Ishikawa (cell line): ENCODE measurements around the gene SACS.

ENCODE experiments used
- CEBPB ChIP-seq: IDR thresholded peaks from 2 replicates; pipeline ENCODE4 v1.6.1; 2012
- CREB1 ChIP-seq: IDR thresholded peaks from 2 replicates; pipeline ENCODE4 v1.6.1; 2012; ENCODE audit warnings: low read depth
- EGR1 ChIP-seq: IDR thresholded peaks from 2 replicates; pipeline ENCODE4 v1.6.1; 2012
- EP300 ChIP-seq: IDR thresholded peaks from 2 replicates; pipeline ENCODE4 v1.6.1; 2012; ENCODE audit warnings: borderline replicate concordance
- FOXM1 ChIP-seq: IDR thresholded peaks from 2 replicates; pipeline ENCODE4 v1.6.1; 2012; ENCODE audit warnings: low read depth, borderline replicate concordance
- MAX ChIP-seq: IDR thresholded peaks from 2 replicates; pipeline ENCODE4 v1.6.1; 2012
- NFIC ChIP-seq: IDR thresholded peaks from 2 replicates; pipeline ENCODE4 v1.6.1; 2012
- RAD21 ChIP-seq: IDR thresholded peaks from 2 replicates; pipeline ENCODE4 v1.6.1; 2012; ENCODE audit warnings: low read depth
- REST ChIP-seq: IDR thresholded peaks from 2 replicates; pipeline ENCODE4 v1.6.1; 2012; ENCODE audit warnings: low read depth, mild to moderate bottlenecking
- TAF1 ChIP-seq: IDR thresholded peaks from 2 replicates; pipeline ENCODE4 v1.6.1; 2012; ENCODE audit warnings: low read depth, mild to moderate bottlenecking
- TCF12 ChIP-seq: IDR thresholded peaks from 2 replicates; pipeline ENCODE4 v1.6.1; 2012; ENCODE audit warnings: low read depth
- TEAD4 ChIP-seq: IDR thresholded peaks from 2 replicates; pipeline ENCODE4 v1.6.1; 2012
- USF1 ChIP-seq: IDR thresholded peaks from 2 replicates; pipeline ENCODE4 v1.6.1; 2012
- YY1 ChIP-seq: IDR thresholded peaks from 2 replicates; pipeline ENCODE4 v1.6.1; 2012; ENCODE audit warnings: low read depth
- ZBTB7A ChIP-seq: IDR thresholded peaks from 2 replicates; pipeline ENCODE4 v1.6.1; 2012; ENCODE audit warnings: low read depth

Gene SACS

GRCh38 chr13:23467932-23468278 lies 34.4 kb upstream of the SACS start:
- TF ChIP-seq CREB1 (no peak), EP300 (no peak)

- no peak for TF ChIP-seq CEBPB
- TF ChIP-seq ZBTB7A, result no peak
- TF ChIP-seq TCF12, result no peak
- TF ChIP-seq TAF1, result no peak
- TF ChIP-seq TEAD4, result no peak
- TF ChIP-seq REST, result no peak
- no peak for TF ChIP-seq MAX
- TF ChIP-seq FOXM1, result no peak
- no peak for TF ChIP-seq RAD21
- no peak for TF ChIP-seq USF1
- no peak for TF ChIP-seq CREB1
- TF ChIP-seq NFIC, result no peak
- no peak for TF ChIP-seq EP300
- no peak for TF ChIP-seq YY1
- TF ChIP-seq EGR1, result no peak
These were observed 33.8 kb upstream of the SACS start for GRCh38 chr13:23467048-23467931.

GRCh38 chr13:23466144-23467002 lies 32.9 kb upstream of the SACS start:
- TF ChIP-seq MAX (peak; percentile 68), REST (no peak), EGR1 (no peak), RAD21 (peak; percentile 73)

- no peak for TF ChIP-seq TCF12
- no peak for TF ChIP-seq YY1
- no peak for TF ChIP-seq EGR1
- TF ChIP-seq REST, result no peak
- no peak for TF ChIP-seq RAD21
- no peak for TF ChIP-seq TAF1
- no peak for TF ChIP-seq CREB1
- no peak for TF ChIP-seq EP300
- no peak for TF ChIP-seq CEBPB
- no peak for TF ChIP-seq MAX
- TF ChIP-seq NFIC, result no peak
- no peak for TF ChIP-seq FOXM1
- no peak for TF ChIP-seq ZBTB7A
- no peak for TF ChIP-seq TEAD4
- TF ChIP-seq USF1, result no peak
These were observed 30.2 kb upstream of the SACS start for GRCh38 chr13:23463661-23464060.
